HG02885 (cell line): ENCODE results near the gene BTNL3.
"Not testable (repeated sequence)": the region's sequence is repeated elsewhere in the genome, so short reads cannot be mapped to it uniquely, and the experiment has no call there.

Experiments used
- ATAC-seq: cut with Tn5 transposase; IDR thresholded peaks from one replicate; pipeline ENCODE4 v1.9.1; 2021; ENCODE audit warnings: mild to moderate bottlenecking; ENCODE audit not compliant: unreplicated experiment, poor library complexity

Gene BTNL3

DNA sequence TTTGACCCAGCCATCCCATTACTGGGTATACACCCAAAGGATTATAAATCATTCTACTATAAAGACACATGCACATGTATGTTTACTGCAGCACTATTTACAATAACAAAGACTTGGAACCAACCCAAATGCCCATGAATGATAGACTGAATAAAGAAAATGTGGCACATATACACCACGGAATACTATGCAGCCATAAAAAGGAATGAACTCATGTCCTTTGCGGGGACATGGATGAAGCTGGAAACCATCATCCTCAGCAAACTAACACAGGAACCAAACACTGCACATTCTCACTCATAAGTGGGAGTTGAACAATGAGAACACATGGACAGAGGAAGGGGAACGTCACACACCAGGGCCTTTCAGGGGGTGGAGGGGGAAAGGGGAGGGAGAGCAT is 28.8 kb downstream of the BTNL3 start:
- ATAC-seq: not testable (repeated sequence)

DNA sequence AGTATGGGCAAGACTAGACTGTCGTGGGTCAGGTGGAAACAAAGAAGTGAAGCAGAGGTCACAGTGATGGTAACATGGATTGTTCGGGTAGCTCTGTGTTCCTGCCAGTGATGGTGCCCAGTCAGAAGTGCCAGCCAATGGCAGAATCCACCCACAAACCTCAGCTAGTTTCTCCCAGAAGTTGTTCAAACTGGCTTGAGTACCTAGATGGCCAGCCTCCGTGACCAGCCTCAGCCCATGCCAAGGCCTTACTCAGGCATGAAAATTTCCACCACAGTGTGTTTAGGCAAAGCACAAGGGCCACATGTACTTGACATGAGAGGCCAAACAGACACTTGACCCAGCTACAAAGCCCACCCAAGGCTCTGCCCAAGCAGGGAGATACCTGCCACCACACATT is 32.0 kb downstream of the BTNL3 start:
- no peak for ATAC-seq

DNA sequence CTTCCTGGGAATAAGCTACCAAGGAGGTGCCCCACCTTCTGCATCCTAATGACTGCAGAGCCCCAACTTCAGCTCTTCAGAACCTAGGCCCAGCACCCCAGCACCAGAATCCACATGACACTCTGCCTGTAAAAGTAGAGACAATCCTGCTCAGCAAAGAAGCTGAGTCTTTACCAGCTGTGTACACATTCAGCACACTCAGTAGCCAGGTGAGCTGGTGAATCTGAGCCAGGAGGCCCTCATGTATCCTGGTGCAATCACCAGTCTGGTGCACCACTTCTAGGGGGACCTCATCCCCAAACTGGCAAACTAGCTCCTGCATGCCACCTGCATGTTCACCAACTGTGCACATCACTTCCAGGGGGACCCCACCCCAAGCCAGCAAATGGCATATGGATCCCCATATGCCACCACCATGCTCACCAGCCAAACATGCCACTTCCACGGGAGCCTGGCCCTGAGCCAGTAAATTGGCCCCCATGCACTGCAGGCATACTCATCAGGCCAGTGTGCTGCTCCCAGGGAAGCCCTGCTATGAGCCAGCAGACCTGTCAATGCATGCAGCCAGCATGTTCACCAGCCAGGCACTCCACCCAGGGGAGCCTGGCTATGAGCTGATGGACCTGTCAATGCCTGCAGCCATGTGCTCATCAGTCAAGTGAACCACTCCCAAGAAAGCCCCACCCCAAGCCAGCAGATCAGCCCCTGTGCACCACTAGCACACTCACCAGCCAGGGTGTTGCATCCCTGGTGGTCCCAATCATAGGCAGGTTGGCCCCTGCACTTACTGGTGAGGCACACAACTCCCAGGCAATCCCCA is 35.8 kb downstream of the BTNL3 start:
- no peak for ATAC-seq

DNA sequence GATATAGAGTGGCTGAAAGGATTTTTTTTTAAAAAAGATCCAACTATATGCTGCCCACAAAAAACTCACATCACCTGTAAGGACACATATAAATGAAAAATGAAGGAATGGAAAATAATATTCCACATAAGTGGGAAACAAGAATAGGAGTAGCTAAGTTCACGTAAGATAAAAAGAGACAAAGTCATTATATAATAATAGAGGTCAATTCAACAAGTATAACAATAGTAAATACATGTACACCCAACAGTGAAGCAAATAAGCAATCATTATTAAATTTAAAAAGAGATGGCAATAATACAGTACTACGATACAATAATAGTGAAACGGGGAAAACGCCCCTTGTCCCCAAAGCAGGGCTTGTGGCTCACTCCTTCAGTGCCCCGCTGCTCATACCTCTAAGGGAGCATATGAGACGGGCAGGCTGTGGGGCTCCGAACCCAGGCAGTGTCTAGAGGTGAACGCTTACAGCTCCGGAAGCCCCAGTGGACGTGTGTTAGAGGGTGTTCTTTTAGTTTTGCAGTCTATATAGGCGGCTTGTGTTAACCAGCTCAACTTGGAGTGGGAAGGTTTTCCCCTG is 38.9 kb downstream of the BTNL3 start:
- ATAC-seq: no peak

DNA sequence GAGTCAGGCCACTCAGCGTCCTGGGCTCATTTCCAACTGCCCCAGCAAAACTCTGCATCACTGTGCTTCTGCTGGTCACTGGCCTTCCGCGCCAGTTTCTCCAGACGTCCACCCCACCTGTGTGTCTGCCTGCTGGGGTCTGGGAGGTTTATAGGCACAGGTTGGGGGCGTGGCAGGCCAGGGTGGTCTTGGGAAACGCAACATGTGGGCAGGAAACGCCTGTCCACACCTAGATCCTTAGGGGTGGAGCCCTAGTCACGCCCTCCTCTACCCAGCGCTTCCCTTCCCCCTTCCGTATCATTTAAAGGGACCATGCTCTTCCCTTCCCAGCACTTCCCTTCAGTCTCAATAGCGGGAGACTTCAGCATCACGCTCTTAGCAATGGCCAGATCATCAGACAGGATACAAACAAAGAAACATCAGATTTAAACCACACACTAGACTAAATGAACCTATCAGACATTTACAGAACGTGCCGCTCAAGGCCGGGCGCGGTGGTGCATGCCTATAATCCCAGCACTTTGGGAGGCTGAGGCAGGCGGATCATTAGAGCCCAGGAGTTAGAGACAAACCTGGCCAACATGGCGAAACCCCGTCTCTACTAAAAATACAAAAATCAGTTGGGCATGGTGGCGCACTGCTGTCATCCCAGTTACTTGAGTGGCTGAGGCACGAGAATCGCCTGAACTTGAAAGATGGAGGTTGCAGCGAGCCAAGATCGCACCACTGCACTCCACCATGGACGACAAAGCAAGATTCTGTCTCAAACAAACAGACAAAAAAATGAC is 39.6 kb downstream of the BTNL3 start:
- no peak for ATAC-seq

DNA sequence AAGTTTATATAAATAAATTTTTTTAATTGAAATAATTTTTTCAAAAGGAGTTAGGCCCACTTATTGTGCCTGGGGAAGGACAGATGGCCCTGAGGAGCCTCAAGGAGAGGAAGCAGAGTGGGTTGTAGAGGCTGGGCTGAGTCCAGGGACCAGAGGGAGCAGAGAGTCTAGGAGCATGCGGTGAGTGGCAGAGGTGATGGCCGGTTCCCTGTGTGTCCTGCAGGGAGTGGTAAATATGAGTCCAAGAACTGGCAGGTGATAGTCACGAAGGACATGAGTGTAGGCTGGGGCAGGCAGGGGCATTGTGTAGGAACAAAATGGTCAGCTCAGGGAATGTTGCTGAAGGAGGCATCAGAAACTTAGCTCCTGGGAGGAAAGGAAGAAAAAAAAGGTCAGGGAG is 43.1 kb downstream of the BTNL3 start:
- no peak for ATAC-seq

DNA sequence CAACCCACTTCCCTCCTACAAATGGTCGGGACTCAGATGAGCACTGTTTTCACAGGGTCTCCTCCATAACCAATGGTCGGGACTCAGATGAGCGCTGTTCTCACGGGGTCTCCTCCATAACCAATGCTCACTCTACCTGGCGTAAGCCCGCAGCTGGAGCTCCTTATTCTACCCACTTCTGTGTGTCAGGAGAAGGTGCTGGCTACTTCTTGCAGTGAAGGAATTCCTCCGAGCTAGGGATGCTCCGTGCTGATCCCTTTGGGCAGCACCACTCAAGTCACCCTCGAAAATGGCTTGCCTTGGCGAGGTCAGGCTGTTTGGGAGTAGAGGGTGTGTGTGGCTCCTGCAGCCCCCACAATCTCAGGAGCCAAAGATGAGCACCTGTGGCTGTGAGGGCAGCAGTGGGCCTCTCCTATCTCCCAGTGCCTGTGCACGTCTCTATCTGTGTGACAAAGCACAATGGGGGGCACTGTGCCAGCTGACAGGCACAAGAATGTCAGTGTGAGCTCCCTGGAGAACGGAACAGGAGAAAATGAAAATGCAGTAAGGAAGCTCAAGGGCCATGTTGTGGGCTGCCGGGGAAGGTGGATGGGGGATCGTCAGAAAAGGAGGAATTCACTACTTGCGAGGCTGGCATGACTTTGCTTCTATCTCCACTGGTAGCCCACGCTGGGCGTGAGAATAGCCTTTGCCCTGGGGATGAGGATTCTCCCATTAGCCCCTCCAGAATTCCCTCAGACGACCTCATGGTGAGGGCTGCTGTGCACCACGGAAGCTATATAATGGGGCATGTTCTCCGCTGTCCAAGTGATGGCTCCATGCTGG is 47.6 kb downstream of the BTNL3 start:
- no peak for ATAC-seq

DNA sequence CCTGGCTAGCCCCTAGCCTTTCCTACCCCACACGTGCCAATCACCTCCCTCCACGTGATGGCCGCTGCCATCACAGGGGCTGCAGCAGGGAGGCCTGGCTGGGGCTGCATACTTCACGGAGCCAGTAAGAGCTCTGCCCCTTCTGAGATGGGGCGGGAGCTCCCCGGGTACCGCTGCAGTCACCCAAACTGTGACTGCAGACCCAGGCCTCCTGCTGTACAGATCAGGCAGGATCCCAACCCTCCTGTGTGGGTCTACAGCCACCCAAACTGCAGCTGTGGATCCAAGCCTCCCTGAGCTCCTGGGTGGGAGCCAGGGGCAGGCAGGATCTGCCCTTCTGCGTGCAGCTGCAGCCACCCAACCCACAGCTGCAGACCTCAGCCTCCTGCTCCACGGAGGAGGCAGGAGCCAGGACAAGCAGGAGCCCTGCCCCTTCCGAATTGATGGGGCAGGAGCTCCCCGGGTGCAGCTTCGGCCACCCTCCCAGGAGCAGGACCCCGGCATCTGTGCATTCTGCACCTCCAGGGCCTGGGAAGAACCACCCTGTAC is 48.2 kb downstream of the BTNL3 start:
- no peak for ATAC-seq

DNA sequence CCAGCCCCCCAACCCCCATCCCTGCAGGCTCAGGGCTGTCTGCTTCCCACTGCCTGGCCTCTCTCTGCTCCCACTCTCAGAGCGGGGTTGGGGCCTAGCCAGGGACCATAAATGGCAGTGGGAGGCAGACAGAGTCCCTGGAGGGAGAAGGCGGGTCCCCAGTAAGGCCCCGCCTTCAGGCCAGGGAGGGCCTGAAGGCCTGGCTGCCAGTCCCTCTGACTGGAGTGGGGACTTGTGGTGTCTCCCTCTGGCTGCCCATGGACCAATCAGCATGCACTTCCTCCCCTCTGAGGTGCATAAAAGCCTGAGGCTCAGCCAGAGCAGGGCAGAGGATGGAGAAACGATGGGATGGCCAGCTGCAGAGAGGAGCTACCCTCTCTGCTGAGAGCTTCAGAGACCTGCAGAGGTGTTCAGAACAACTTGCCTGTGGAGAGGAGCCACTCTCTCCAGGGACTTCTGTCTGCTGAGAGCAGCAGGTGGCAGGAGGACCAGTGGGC is 48.8 kb downstream of the BTNL3 start:
- no peak for ATAC-seq

DNA sequence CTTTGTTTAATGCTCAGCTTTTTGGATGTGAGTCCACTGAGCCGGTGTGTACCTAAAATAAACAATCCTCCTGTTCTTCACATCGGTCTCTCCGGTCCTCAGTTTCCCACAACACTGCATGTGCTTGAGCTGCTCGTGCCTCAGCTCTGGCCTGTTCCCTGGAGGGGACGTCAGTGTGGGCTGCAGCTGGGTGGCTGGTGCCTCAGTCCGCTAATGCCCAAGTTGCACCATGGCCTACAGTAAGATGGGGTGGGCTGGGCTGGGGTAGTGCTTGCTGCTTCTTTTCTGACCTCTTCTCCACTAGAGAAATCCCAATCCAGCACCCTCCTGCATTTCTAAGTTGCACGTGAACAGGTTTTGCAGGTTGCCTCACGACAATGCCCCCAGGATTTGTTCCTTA is 50.8 kb downstream of the BTNL3 start:
- ATAC-seq: no peak

DNA sequence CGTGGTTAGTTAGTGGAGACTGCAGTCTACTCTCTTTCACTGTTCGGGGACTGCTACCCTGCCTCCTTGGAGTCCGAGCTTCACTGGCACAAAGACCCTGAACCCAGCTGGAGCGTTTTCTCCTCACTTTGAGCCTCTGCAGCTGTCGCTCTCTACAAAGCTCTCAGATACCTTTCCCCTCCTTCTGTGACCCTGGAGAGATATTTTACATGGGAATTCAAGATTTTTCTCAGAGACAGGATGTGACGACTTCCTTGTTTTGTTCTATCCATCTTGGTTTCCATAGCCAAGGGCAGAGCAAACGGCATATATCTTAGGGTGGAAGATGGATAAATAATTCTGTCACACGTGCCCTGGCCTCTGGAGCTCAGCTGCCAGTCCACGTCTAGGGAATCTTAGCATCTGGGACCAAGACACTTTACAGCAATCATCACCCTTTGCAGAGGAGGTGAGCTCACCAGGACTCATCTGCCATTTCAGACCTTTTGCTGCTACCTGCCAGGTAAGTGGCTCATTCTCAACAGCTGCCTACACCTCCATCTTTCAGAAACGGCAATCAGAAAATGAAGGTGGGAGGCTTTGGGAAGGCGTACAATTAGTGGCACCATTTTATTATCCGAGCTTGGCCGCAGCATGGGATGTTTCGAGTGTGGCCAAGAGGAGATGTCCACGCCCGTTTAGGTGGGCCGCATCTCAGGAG is 51.4 kb downstream of the BTNL3 start, which contains the start of gene BTNL9:
Gene BTNL9 (plus strand): TSS at position 336 of the 700 bp plus-strand sequence. CDS start 5,224 bp downstream, outside the sequence.
- no peak for ATAC-seq

DNA sequence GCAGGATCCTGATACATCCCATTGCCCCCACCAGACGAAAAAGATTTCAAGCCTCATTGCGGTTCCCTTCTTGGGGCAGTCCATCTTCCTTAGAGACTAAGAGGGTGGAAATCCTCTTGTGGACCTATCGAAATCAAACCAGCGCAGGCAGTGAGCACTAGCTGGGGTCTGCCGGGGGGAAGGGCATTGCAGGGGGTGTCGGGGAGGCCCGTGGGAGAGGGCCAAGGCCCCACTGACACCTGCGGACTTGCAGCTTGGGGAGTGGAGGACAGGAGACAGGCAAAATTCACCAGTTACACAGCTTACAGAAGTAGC is 51.9 kb downstream of the BTNL3 start:
- ATAC-seq: no peak

DNA sequence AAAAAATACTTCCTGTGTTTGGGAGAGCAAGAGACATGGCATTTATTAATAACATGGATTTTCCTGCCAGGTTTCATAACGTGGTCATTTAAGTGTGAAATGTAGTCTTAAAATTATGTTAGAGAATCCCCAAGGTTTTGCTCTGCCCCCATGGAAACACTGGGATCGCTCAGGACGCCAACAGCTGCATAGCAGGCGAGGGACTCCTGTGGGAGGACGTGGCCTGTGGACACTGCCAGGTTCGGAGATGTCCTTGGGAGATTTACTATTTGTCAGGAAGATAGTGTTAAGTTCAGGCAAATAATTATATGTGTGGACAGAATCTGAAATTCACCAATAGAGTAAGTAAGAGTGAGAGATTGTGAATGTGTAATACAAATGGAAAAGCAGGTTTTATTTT is 52.4 kb downstream of the BTNL3 start:
- no peak for ATAC-seq

DNA sequence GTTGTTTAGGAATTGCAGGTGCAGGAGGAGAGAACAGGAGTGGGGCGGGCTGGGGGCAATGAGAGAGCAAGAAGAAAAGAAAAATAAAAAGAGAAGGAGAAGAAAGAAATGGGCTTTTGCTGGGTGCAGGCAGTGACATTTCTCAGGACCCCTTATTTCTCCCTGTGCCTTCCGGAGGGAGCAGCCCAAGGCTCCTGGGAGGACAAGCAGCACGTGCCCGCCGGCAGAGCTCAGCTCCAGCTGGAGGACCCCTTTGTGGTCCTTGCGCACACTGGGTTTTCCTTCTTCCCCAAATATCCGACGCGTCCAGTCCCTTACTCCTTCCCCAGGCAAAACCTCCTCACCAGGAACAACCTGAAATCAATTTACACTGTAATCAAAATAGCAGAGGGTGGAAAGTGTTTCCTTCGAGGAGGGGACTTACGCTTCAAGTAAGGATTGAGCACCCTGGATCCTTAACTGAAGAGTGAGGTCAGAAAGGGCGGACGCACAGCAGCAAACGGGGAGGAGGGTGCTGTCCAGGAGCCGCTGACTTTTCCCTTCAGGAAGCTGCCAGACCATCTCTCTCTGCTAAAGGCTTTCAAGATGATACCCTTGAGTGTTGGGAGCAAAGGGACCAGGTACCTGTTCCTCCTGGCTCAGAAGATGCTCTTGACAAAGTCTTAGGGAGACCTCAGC is 53.5 kb downstream of the BTNL3 start:
- ATAC-seq: no peak

DNA sequence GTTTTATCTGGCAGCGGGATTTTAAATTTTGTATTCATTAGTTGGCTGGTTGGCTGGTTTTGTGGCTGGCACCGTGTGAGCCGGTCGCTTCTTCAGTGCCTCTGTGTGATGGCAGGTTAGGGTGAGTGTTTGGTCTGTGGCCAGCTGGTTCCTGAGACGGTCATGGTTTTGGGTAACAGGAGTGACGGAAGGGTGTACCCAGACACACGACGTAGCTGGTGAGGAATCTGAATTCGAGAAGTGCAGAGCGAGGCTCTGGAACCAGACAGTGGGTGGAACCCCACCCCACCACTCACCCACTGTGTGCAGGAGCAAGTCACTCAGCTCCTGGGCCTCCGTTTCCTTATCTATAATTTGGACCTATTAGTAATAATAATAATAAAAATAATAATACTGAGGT is 54.1 kb downstream of the BTNL3 start:
- no peak for ATAC-seq

DNA sequence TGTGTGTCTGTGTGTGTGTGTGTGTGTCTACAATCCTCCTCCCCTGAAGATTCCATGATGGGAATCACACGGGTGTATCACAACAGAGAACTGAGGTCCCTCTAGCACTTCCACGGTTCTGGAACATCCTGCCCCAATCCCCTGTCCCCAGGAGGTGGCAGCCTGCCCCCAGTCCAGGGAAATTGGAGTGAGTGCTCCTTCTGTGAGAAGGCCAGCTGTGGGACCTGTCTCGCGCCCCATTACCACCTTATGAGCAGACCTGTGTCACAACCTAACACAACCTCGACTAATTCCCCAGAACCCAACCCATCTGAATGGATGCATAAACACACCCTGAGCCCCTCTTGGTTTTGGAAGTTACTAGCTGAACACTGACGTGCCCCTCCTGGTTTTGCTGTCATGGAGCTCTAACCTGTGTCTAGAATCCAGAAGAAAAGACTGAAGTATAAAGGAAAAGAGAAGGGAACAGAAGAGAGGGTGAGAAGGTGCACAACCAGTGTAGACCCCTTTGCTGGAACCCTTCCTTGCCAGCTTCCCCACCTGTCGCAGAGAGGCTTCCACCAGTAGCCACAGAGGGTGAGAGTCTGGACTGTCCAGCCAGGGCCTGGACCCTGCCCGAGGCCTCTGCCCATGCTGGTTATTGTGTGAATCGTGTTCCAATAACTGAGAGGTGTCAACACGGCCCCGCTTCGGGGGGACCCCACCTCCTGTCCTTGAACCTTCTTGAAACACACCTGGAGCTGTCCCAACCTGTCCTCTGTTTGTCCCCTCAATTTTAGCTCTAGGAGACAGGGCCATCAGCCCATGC is 54.8 kb downstream of the BTNL3 start:
- ATAC-seq: no peak

DNA sequence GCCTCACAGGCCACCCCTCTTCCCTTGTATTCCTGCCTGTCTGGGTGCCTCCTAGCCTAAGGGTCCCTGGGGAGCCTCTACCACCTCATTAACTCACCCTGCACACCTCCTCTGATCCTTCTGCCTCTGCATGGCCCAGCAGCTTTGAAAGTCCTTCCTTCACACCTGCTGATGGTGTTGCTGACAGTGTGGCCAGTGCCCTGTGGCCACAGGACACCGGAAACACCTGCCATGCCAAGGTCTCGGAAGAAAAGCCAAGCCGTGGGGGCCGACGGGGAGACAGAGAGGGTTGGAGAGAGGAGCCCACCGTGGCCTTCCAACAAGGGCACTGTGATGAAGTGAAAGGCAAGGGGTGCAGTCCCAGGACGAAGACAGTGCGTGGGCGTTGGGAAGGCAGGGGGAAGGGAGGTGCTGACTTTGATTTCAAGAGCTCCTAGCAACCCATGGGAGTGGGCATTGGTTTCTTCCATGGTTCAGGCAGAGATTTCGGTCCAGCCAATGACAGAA is 55.5 kb downstream of the BTNL3 start:
- no peak for ATAC-seq
